ENCODE data around the gene P2RX6. TPM values are rescaled to one million over a fixed set of nuclear protein-coding genes. Genes with fewer than 3 reads are reported as not detected.
A peak's percentile ranks its signal among the peaks of the same experiment; 100 is the strongest.

P2RX6 gene
- total RNA-seq, 1 donor from 2014 or later = 0.18 TPM

DNA sequence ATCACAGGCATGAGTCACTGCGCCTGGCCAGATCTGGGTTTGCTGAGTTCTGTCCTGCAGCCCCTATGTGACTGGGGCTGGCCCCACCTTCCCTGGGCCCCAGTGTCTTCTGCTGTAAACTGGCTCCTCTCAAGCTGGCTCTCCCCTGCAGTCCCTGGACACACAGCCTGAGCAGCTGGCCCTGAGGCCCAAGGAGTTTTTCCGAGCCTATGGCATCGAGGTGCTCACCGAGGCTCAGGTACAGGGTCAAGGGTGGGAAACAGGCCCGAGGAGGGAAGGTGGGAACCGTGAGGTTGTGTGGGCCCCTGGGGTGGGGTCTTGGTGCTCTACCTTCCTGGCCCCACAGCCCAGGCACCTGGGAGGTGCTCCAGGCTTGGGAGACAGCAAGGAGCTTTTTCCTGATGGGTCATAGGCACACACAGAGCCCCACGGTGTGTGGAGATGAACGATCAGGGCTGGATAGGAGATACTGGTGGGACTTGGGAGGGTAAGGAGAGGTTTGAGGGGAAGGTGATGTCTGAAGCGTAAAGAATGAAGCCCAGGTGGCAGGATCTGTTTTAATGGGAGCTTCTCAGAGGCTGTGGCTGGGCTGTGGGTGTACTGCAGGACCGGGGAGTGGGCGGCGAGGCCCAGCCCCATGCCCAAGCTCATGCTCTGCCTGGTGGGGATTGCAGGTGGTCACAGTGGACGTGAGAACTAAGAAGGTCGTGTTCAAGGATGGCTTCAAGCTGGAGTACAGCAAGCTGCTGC, 39.2 kb upstream of the P2RX6 start:
- no peak for DNase-seq (ENCODE audit: low spot score)
- H3K27ac Mint-ChIP-seq = no peak overlapping the region
- peaks cover 1% of the 10 kb centered on the region for H3K36me3 Mint-ChIP-seq (ENCODE audit: low read depth)
- no peak overlapping the region for H3K4me3 Mint-ChIP-seq
- intact Hi-C loops (cut with micrococcal nuclease) = no loop called here
- H3K9me3 Mint-ChIP-seq = peaks cover 12% of the 10 kb centered on the region
- H3K27me3 Mint-ChIP-seq (ENCODE audit: insufficient read depth) = peaks cover 2% of the 10 kb centered on the region
- peaks cover 17% of the 10 kb centered on the region for H3K4me1 Mint-ChIP-seq (ENCODE audit: low read depth)

DNA sequence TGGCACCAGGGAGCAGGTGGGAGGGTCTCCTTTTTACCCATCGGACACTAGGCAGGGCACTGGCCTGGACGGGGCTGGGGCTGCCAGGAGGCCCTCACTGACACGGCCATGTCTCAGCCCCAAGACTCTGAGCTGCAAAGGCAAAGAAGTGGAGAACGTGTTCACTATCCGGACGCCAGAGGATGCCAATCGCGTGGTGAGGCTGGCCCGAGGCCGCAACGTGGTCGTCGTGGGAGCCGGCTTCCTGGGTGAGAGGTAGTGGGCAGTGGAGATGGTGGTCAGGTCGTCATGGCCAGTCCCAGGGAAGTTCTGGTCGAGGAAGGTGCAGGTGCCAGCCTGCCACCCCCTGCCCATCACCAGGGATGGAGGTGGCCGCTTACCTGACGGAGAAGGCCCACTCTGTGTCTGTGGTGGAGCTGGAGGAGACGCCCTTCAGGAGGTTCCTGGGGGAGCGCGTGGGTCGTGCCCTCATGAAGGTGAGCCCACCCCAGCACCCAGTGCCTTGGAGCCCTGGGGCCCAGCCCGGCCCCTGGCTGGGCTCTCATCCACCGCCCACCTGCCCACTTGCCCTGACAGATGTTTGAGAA, 38.6 kb upstream of the P2RX6 start:
- H3K36me3 Mint-ChIP-seq (ENCODE audit: low read depth) = peaks cover 1% of the 10 kb centered on the region
- no peak overlapping the region for H3K4me3 Mint-ChIP-seq
- peaks cover 24% of the 10 kb centered on the region for H3K4me1 Mint-ChIP-seq (ENCODE audit: low read depth)
- DNase-seq (ENCODE audit: low spot score) = no peak
- H3K27me3 Mint-ChIP-seq (ENCODE audit: insufficient read depth) = no peaks in the 10 kb centered on the region
- no peak overlapping the region for H3K27ac Mint-ChIP-seq
- H3K9me3 Mint-ChIP-seq = peaks cover 12% of the 10 kb centered on the region
- intact Hi-C loops (cut with micrococcal nuclease) = no loop called here

DNA sequence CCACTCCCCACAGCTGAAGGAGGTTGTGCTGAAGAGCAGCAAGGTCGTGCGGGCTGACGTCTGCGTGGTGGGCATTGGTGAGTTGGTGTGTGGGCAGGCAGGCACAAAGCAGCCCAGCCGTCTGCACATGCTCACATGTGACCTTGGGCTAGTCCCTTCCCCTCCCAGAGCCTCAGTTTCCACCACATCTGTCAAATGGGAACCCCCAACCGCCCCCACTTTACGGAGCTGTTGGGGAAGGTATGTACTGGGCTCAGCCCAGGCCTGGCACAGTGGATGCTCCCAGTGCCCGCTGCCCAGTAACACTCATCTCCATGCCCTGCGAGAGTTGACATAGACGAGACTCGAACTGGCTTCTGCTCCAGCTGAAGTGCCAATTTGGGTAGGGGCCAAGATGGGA, 37.9 kb upstream of the P2RX6 start:
- H3K9me3 Mint-ChIP-seq = peaks cover 12% of the 10 kb centered on the region
- H3K27ac Mint-ChIP-seq = no peak overlapping the region

DNA sequence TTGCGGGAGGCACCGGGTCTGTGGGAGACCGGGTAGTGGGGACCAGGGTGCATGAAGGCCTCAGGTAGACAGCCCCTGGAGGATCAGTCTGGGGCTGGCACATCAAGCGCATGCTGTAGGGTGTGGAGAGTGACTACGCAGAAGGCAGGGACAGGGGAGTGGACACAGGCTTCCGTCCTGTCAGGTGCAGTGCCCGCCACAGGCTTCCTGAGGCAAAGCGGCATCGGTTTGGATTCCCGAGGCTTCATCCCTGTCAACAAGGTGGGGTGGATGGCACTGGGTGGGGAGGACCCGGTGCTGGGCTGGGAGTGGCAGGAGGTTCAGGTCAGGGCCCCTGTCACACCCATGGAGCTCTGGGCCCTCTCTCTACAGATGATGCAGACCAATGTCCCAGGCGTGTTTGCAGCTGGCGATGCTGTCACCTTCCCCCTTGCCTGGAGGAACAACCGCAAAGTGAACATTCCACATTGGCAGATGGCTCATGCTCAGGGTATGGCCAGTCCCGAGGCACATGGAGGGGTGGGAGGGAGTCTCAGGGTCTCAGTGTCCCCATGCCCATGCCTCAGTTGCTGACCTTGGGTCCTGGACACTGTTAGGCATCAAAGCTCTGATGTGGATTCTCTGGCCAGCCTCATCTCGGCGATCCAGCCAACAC, 37.3 kb upstream of the P2RX6 start:
- peaks cover 12% of the 10 kb centered on the region for H3K9me3 Mint-ChIP-seq

More for the DNA sequence above, 37.9 kb upstream of the P2RX6 start:
- Mint-ChIP-seq H3K4me3 (no peak overlapping the region), H3K36me3 (ENCODE audit: low read depth) (peaks cover 1% of the 10 kb centered on the region), H3K4me1 (ENCODE audit: low read depth) (peaks cover 27% of the 10 kb centered on the region), H3K27me3 (ENCODE audit: insufficient read depth) (no peaks in the 10 kb centered on the region)
- intact Hi-C loops (cut with micrococcal nuclease) = no loop called here
- no peak for DNase-seq (ENCODE audit: low spot score)

DNA sequence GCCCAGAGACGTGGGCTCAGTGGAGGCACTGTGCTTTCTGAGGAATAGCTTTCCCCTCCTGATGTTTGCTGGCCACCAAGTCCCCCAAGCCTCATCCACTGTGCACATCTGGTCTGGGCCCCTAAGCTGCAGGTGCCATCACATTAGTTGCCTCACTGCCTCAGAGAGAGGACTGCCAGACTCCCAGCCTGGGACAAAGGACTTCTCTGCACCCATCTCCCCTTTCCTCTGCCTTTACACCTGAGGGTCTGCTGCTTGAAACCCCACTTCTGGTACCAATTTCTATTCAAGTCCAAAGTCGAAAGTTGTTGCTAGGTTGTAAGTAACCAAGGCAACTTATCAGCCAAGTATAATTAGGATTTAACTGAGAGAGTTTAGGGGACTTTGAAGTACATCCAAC, 36.5 kb upstream of the P2RX6 start:
- Mint-ChIP-seq H3K27me3 (ENCODE audit: insufficient read depth) (no peaks in the 10 kb centered on the region), H3K4me3 (no peak overlapping the region), H3K9me3 (peaks cover 12% of the 10 kb centered on the region), H3K36me3 (ENCODE audit: low read depth) (peaks cover 1% of the 10 kb centered on the region), H3K4me1 (ENCODE audit: low read depth) (peaks cover 37% of the 10 kb centered on the region), H3K27ac (no peak overlapping the region)
- intact Hi-C loops (cut with micrococcal nuclease) = no loop called here
- no peak for DNase-seq (ENCODE audit: low spot score)

More for the DNA sequence above, 37.3 kb upstream of the P2RX6 start:
- no peaks in the 10 kb centered on the region for H3K27me3 Mint-ChIP-seq (ENCODE audit: insufficient read depth)
- DNase-seq (ENCODE audit: low spot score) = no peak
- intact Hi-C loops (cut with micrococcal nuclease) = no loop called here
- H3K4me3 Mint-ChIP-seq = no peak overlapping the region
- peaks cover 29% of the 10 kb centered on the region for H3K4me1 Mint-ChIP-seq (ENCODE audit: low read depth)
- H3K27ac Mint-ChIP-seq = no peak overlapping the region
- H3K36me3 Mint-ChIP-seq (ENCODE audit: low read depth) = peaks cover 1% of the 10 kb centered on the region

GRCh38 chr22:20979243-20979809, 35.6 kb upstream of the P2RX6 start:
- Mint-ChIP-seq H3K4me1 (ENCODE audit: low read depth) (peaks cover 44% of the 10 kb centered on the region), H3K36me3 (ENCODE audit: low read depth) (peaks cover 9% of the 10 kb centered on the region), H3K9me3 (peaks cover 12% of the 10 kb centered on the region), H3K4me3 (peak overlapping the region; percentile 71), H3K27ac (peak overlapping the region; percentile 70), H3K27me3 (ENCODE audit: insufficient read depth) (no peaks in the 10 kb centered on the region)
- DNase-seq (ENCODE audit: low spot score) = peak; percentile 52
- intact Hi-C loops (cut with micrococcal nuclease) = no loop called here

DNA sequence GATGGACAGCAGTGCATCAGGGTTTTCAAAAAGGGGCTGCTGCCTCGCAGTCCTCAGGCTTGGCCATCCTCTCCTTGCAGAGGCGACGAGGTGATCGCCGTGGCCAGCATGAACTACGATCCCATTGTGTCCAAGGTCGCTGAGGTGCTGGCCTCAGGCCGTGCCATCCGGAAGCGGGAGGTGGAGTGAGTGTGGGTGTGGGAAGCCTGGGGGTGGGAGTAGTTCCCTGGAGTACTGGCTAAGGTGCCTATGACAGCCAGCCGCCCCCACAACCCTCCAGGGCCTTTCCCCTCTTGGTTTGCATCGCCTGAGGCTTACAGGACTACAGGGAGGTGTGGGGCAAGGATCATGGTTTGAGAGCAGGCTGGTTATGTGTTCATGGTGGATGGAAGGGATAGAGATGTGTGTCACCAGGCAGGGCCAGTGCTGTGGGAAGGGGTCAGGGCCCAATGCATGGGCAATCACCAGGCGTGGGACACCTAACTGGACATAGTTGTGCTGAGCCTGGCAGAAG, 35.0 kb upstream of the P2RX6 start:
- intact Hi-C loops (cut with micrococcal nuclease) = loop anchor here (2.0 to 5.0 kb wide), 2 partner anchors 63 to 121 kb away; partner anchors contain the start of genes CRKL, PI4KA and SNAP29
- Mint-ChIP-seq H3K27ac (no peak overlapping the region), H3K4me3 (peak overlapping the region; percentile 38)

DNA sequence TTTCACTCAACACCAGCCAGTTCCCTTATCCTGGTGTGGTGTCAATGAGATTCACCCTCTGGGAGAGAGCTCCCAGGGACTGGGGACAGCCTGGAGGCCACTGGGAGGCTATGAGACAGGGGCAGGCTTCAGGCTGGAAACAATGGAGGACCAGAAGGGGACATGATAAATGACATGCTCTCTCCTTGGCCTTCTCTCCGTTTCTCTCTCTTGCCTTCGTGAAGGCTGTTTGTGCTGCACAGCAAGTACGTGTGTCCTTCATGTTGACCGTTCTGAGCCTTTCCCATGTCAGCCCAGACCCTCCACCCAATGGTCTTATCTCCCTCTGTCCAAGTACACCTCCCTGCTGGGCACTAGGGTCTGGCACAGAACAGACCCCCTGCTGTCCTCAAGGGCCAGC, 34.4 kb upstream of the P2RX6 start:
- Mint-ChIP-seq H3K4me1 (ENCODE audit: low read depth) (peaks cover 44% of the 10 kb centered on the region), H3K27me3 (ENCODE audit: insufficient read depth) (no peaks in the 10 kb centered on the region), H3K27ac (no peak overlapping the region), H3K4me3 (peak overlapping the region; percentile 90), H3K9me3 (peaks cover 12% of the 10 kb centered on the region), H3K36me3 (ENCODE audit: low read depth) (peaks cover 10% of the 10 kb centered on the region)
- intact Hi-C loops (cut with micrococcal nuclease) = loop anchor here (2.0 to 5.0 kb wide), 2 partner anchors 63 to 122 kb away; partner anchors contain the start of genes CRKL, PI4KA and SNAP29
- no peak for DNase-seq (ENCODE audit: low spot score)

More for the DNA sequence above, 35.0 kb upstream of the P2RX6 start:
- peaks cover 10% of the 10 kb centered on the region for H3K36me3 Mint-ChIP-seq (ENCODE audit: low read depth)
- H3K9me3 Mint-ChIP-seq = peaks cover 12% of the 10 kb centered on the region
- no peak for DNase-seq (ENCODE audit: low spot score)
- peaks cover 44% of the 10 kb centered on the region for H3K4me1 Mint-ChIP-seq (ENCODE audit: low read depth)
- no peaks in the 10 kb centered on the region for H3K27me3 Mint-ChIP-seq (ENCODE audit: insufficient read depth)

DNA sequence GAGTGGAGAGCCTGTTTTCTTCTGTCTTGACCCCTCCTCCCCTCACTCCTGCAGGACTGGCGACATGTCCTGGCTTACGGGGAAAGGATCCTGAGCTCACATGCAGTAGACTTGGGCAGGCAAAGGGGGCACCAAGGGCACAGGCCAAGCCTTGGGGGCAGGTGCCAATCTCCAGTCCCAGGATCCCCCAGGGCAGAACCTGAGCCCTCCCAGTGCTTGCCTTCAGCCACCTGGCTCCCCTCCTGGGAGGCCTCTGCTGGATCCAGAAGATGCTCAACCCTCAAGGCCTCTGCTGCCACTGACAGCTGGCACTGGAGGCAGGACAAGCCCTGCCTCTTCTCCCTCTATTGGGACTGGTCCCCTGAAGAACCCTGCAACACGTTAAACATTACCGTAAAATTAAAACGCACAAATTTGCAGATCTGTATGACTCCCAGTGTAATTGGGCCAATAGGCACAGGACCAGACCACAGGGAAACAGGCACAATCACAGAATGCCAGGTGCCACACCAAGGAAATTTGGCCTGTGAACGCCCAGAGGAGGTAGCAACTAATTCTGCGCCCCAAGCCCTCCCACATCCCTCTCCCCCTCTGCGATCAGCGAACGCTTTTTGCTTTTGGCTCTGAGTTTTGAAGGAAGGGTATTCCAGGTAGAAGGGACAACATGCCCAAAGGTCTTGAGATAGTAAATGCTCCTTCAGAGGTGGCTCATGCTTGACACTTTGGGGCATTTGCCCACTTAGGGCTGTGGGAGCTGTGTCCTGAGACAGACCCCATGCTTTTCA, 33.8 kb upstream of the P2RX6 start:
- H3K27me3 Mint-ChIP-seq (ENCODE audit: insufficient read depth) = no peaks in the 10 kb centered on the region
- peaks cover 12% of the 10 kb centered on the region for H3K9me3 Mint-ChIP-seq
- peaks cover 10% of the 10 kb centered on the region for H3K36me3 Mint-ChIP-seq (ENCODE audit: low read depth)
- intact Hi-C loops (cut with micrococcal nuclease) = loop anchor here (2.0 to 5.0 kb wide), 2 partner anchors 64 to 122 kb away; partner anchors contain the start of genes CRKL, PI4KA and SNAP29
- peak overlapping the region; percentile 87 for H3K27ac Mint-ChIP-seq
- DNase-seq (ENCODE audit: low spot score) = no peak
- peak overlapping the region; percentile 90 for H3K4me3 Mint-ChIP-seq
- H3K4me1 Mint-ChIP-seq (ENCODE audit: low read depth) = peaks cover 44% of the 10 kb centered on the region

GRCh38 chr22:20981787-20982562, 33.0 kb upstream of the P2RX6 start, which contains the start of gene LZTR1:
Gene LZTR1, plus strand, starts transcription at chr22:20982297. Its CDS starts 75 bp downstream, at chr22:20982372.
- peak within 1 kb of the TSS; percentile 90 for H3K4me3 Mint-ChIP-seq
- peaks cover 17% of the 10 kb centered on the region for H3K36me3 Mint-ChIP-seq (ENCODE audit: low read depth)
- intact Hi-C loops (cut with micrococcal nuclease) = loop anchor here (1.0 to 5.0 kb wide), 5 partner anchors 19 to 123 kb away; partner anchors contain the start of genes CRKL, PI4KA, SNAP29 and THAP7
- H3K27ac Mint-ChIP-seq = peak within 1 kb of the TSS; percentile 87
- peaks cover 12% of the 10 kb centered on the region for H3K9me3 Mint-ChIP-seq
- no peaks in the 10 kb centered on the region for H3K27me3 Mint-ChIP-seq (ENCODE audit: insufficient read depth)
- DNase-seq (ENCODE audit: low spot score) = peak; percentile 68
- peaks cover 44% of the 10 kb centered on the region for H3K4me1 Mint-ChIP-seq (ENCODE audit: low read depth)

GRCh38 chr22:20982563-20982882, 32.4 kb upstream of the P2RX6 start:
- intact Hi-C loops (cut with micrococcal nuclease) = loop anchor here (1.0 to 5.0 kb wide), 4 partner anchors 20 to 65 kb away; partner anchors contain the start of genes CRKL and THAP7
- Mint-ChIP-seq H3K27ac (peak overlapping the region; percentile 82), H3K4me3 (peak overlapping the region; percentile 90), H3K9me3 (peaks cover 12% of the 10 kb centered on the region), H3K36me3 (ENCODE audit: low read depth) (peaks cover 18% of the 10 kb centered on the region), H3K27me3 (ENCODE audit: insufficient read depth) (no peaks in the 10 kb centered on the region), H3K4me1 (ENCODE audit: low read depth) (peaks cover 44% of the 10 kb centered on the region)
- no peak for DNase-seq (ENCODE audit: low spot score)

All from activated T-helper 1 cell treated with anti-CD3 and anti-CD28 coated beads, Interleukin-12 subunit alpha, Interleukin-12 subunit beta, Interleukin-2, Interleukin-4 antibody, amounts not matched to agents 30 ng/mL and 10 ng/mL and 1 ng/mL, durations not matched to agents 14 hours and 24 hours and 36 hours (primary cell).